ENCODE measurements around the gene DCT.

DCT gene

DNA sequence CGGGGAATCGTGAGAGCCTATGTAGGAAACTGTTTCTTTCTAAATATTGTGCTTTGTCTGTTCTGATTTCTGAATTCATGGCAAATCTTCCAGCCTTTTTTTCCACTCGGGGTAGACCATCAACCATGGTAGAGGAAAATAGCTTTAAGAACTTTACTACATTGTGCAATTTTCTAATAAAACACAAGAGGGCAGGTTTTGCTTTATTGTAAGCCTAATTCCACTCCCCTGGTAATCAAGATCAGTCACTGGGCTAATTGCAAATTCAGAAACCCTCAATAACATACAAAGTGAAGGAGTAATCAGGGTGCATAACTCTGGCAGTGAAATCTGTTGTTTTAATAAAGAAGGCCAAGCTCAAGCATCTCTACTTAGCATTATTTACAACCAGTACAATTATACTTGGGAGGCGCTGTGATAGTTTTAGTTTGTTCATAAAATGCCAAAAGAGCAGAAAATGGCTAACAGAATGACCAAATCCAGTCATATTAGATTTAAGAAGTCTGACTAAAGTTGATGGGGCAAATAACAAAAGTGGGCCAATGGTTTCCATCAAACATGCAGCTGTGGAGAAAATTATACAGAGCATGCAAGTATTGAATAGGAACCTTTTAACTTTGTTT, 43.8 kb downstream of the DCT start:
- DNase-seq (ENCODE audit: low read depth): peak; percentile 31
- TF ChIP-seq CTCF (IDR thresholded peaks at IDR 0.05; ENCODE audit: control insufficient read depth, insufficient read depth, low read depth, low read length, missing control alignments): peak; percentile 46
- no peak overlapping the region for H3K4me3 ChIP-seq (ENCODE audit: control insufficient read depth, low read depth, low read length)

- TF ChIP-seq CTCF (IDR thresholded peaks at IDR 0.05; ENCODE audit: control insufficient read depth, insufficient read depth, low read depth, low read length, missing control alignments): no peak
- DNase-seq (ENCODE audit: low read depth): no peak
- no peak overlapping the region for H3K4me3 ChIP-seq (ENCODE audit: control insufficient read depth, low read depth, low read length)
Measured at GRCh38 chr13:94433055-94433961, 46.2 kb downstream of the DCT start.

DNA sequence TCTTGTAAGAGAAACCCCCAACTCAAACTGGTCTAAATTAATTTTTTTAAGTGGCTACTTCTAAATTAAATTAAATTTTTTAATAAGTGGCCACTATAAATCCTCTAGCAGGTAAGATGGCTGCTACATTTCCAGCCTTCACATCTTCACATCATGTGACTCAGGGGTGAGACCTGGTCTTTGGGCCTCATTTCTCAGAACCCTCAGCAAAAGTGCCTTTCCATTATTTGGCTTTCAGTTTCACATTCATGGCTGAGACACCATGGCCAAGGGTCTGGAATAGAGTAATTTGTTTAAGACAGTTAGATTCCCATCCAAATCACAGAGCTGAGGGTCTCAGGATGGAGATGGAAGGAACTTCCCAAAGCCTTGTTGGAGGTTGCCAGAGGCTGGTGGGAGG, 47.5 kb downstream of the DCT start:
- no peak for DNase-seq (ENCODE audit: low read depth)
- TF ChIP-seq CTCF (IDR thresholded peaks at IDR 0.05; ENCODE audit: control insufficient read depth, insufficient read depth, low read depth, low read length, missing control alignments): no peak
- H3K4me3 ChIP-seq (ENCODE audit: control insufficient read depth, low read depth, low read length): no peak overlapping the region

GRCh38 chr13:94431574-94431973, 47.9 kb downstream of the DCT start:
- TF ChIP-seq CTCF (IDR thresholded peaks at IDR 0.05; ENCODE audit: control insufficient read depth, insufficient read depth, low read depth, low read length, missing control alignments): no peak
- DNase-seq (ENCODE audit: low read depth): no peak
- H3K4me3 ChIP-seq (ENCODE audit: control insufficient read depth, low read depth, low read length): no peak overlapping the region

- DNase-seq (ENCODE audit: low read depth): no peak
- no peak overlapping the region for H3K4me3 ChIP-seq (ENCODE audit: control insufficient read depth, low read depth, low read length)
- TF ChIP-seq CTCF (IDR thresholded peaks at IDR 0.05; ENCODE audit: control insufficient read depth, insufficient read depth, low read depth, low read length, missing control alignments): no peak
Measured at GRCh38 chr13:94427313-94427953, 52.0 kb downstream of the DCT start.

DNA sequence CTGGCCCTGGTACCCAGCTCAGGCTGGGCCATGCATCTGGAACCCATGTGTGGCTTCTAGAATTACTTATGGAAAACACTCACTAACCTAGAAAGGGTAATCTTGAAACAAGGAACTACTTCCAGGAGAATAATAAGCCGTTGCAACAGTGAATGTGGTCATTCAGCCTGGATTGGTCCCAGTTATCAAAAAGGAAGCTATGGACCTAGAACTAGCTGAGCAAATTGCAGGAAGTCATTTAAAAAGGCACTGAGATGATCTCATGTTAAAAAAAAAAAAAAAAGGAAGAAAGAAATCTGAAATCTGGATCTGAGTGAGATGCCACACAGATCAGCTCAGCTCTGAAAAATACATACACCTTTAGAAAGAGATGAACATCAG, 59.6 kb downstream of the DCT start:
- no peak overlapping the region for H3K4me3 ChIP-seq (ENCODE audit: control insufficient read depth, low read depth, low read length)
- DNase-seq (ENCODE audit: low read depth): no peak
- no peak for TF ChIP-seq CTCF (IDR thresholded peaks at IDR 0.05; ENCODE audit: control insufficient read depth, insufficient read depth, low read depth, low read length, missing control alignments)
